ENCODE data around the gene MUS81.
"Not testable (repeated sequence)": the region's sequence is repeated elsewhere in the genome, so short reads cannot be mapped to it uniquely, and the experiment has no call there.

Gene MUS81

GRCh38 chr11:65860278-65861164 lies at the start of gene MUS81:
TSS of gene MUS81 (plus strand) at chr11:65860433. CDS start at chr11:65860754, 321 bp downstream.
- peak; percentile 92 to 94 for DNase-seq (ENCODE audit: low read depth in 2 of 2, low spot score in 1 of 2)

GRCh38 chr11:65811764-65812475 lies 48.3 kb upstream of the MUS81 start:
- DNase-seq (ENCODE audit: low read depth in 2 of 2, low spot score in 1 of 2): no peak

- no peak for DNase-seq (ENCODE audit: low read depth in 2 of 2, low spot score in 1 of 2)
Measured at GRCh38 chr11:65814131-65814985, 45.9 kb upstream of the MUS81 start.

GRCh38 chr11:65814986-65815565 lies 45.2 kb upstream of the MUS81 start:
- DNase-seq (ENCODE audit: low read depth in 2 of 2, low spot score in 1 of 2): no peak

GRCh38 chr11:65816696-65817095 lies 43.5 kb upstream of the MUS81 start:
- DNase-seq (ENCODE audit: low read depth in 2 of 2, low spot score in 1 of 2): no peak

GRCh38 chr11:65817312-65817834 lies 42.9 kb upstream of the MUS81 start:
- no peak for DNase-seq (ENCODE audit: low read depth in 2 of 2, low spot score in 1 of 2)

- DNase-seq (ENCODE audit: low read depth in 2 of 2, low spot score in 1 of 2): peak; percentile 76 to 93
Measured at GRCh38 chr11:65817835-65818680, 42.2 kb upstream of the MUS81 start.

GRCh38 chr11:65821107-65821506 lies 39.1 kb upstream of the MUS81 start:
- no peak for DNase-seq (ENCODE audit: low read depth in 2 of 2, low spot score in 1 of 2)

- no peak for DNase-seq (ENCODE audit: low read depth in 2 of 2, low spot score in 1 of 2)
Measured at GRCh38 chr11:65822776-65823528, 37.3 kb upstream of the MUS81 start.

- no peak for DNase-seq (ENCODE audit: low read depth in 2 of 2, low spot score in 1 of 2)
Measured at GRCh38 chr11:65826984-65827735, 33.1 kb upstream of the MUS81 start.

- no peak for DNase-seq (ENCODE audit: low read depth in 2 of 2, low spot score in 1 of 2)
Measured at GRCh38 chr11:65829459-65829858, 30.8 kb upstream of the MUS81 start.

GRCh38 chr11:65832231-65832630 lies 28.0 kb upstream of the MUS81 start:
- DNase-seq (ENCODE audit: low read depth in 2 of 2, low spot score in 1 of 2): not testable (repeated sequence)

GRCh38 chr11:65833297-65834030 lies 26.8 kb upstream of the MUS81 start, which contains the start of gene SNX32:
TSS of gene SNX32 (plus strand) at chr11:65833963. CDS start at chr11:65834066, 103 bp downstream.
- peak; percentile 88 to 91 for DNase-seq (ENCODE audit: low read depth in 2 of 2, low spot score in 1 of 2)

- no peak for DNase-seq (ENCODE audit: low read depth in 2 of 2, low spot score in 1 of 2)
Measured at GRCh38 chr11:65834202-65834601, 26.0 kb upstream of the MUS81 start.

- no peak for DNase-seq (ENCODE audit: low read depth in 2 of 2, low spot score in 1 of 2)
Measured at GRCh38 chr11:65842144-65842543, 18.1 kb upstream of the MUS81 start.

GRCh38 chr11:65843811-65844210 lies 16.4 kb upstream of the MUS81 start:
- DNase-seq (ENCODE audit: low read depth in 2 of 2, low spot score in 1 of 2): no peak

GRCh38 chr11:65844231-65844872 lies 15.9 kb upstream of the MUS81 start:
- DNase-seq (ENCODE audit: low read depth in 2 of 2, low spot score in 1 of 2): no peak

Measured in stimulated activated CD8-positive, alpha-beta memory T cell treated with anti-CD3 and anti-CD28 coated beads, Interleukin-4, amount 100 ng/mL, for 4 hours (primary cell).